ENCODE data around the gene FGF3. TPM values are rescaled to one million over a fixed set of nuclear protein-coding genes. Genes with fewer than 3 reads are reported as not detected.

Gene FGF3
- total RNA-seq, result not detected in 3 replicates
- long read RNA-seq, result 0 reads

DNA sequence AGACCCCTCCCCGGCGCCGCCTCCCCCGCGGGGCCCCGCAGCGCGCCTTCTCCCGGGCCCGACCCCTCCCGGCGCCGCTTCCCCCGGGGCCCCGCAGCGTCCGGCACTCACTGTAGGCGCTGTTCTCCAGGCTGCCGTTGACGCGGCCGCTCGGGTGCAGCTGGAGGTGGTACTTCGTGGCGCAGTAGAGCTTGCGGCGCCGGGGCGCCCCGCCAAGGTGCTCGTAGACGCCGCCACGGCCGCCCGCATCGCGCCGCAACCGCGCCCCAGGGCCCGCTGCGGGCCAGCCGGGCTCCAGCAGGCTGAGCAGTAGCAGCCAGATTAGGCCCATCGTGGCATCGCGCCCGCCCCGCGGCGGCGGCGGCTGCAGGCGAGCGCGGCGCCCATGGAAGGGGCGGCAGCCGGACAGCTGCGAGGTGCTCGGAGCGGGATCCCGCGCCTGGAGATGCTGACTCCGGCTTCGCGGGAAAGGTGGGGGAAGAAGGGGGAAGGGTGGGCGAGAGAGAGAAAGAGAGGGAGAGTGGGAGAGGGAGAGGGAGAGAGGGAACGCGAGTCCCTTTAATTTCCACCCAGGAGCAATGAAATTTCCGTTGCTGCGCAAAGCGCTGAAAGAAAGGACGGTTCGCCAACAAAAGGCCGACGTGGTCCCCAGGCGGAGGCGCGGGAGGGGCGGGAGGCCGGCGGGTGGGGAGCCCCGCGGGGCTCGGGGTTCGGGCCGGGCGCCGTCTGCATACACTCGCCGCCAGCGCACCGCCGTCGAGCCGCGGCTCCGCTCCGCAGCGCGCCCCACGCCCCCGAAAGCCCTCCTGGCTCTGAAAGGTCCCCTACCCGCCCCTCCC lies at the start of gene FGF3:
FGF3 (minus strand) TSS at position 814 of the 839 bp plus-strand sequence; CDS start at position 331, 483 bp downstream.
- TF ChIP-seq, protein P1, sequence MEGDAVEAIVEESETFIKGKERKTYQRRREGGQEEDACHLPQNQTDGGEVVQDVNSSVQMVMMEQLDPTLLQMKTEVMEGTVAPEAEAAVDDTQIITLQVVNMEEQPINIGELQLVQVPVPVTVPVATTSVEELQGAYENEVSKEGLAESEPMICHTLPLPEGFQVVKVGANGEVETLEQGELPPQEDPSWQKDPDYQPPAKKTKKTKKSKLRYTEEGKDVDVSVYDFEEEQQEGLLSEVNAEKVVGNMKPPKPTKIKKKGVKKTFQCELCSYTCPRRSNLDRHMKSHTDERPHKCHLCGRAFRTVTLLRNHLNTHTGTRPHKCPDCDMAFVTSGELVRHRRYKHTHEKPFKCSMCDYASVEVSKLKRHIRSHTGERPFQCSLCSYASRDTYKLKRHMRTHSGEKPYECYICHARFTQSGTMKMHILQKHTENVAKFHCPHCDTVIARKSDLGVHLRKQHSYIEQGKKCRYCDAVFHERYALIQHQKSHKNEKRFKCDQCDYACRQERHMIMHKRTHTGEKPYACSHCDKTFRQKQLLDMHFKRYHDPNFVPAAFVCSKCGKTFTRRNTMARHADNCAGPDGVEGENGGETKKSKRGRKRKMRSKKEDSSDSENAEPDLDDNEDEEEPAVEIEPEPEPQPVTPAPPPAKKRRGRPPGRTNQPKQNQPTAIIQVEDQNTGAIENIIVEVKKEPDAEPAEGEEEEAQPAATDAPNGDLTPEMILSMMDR (IDR thresholded peaks at IDR 0.05), result no peak
- Mint-ChIP-seq H3K9me3 (ENCODE audit: low read depth) (no peaks in the 10 kb centered on the region), H3K4me1 (ENCODE audit: low read depth) (no peaks in the 10 kb centered on the region), H3K4me3 (ENCODE audit: unreplicated experiment) (no peak within 1 kb of the TSS), H3K27me3 (ENCODE audit: low read depth) (peaks cover 55% of the 10 kb centered on the region), H3K36me3 (ENCODE audit: low read depth) (peaks cover 3% of the 10 kb centered on the region), H3K27ac (ENCODE audit: unreplicated experiment) (no peak within 1 kb of the TSS)
- DNase-seq (ENCODE audit: low spot score), result no peak

GRCh38 chr11:69868871-69869270 lies 49.7 kb upstream of the FGF3 start:
- no peaks in the 10 kb centered on the region for H3K9me3 Mint-ChIP-seq (ENCODE audit: low read depth)
- no peaks in the 10 kb centered on the region for H3K4me1 Mint-ChIP-seq (ENCODE audit: low read depth)
- H3K36me3 Mint-ChIP-seq (ENCODE audit: low read depth), result peaks cover 2% of the 10 kb centered on the region
- TF ChIP-seq, protein P1 (IDR thresholded peaks at IDR 0.05), result no peak
- H3K4me3 Mint-ChIP-seq (ENCODE audit: unreplicated experiment), result no peak overlapping the region
- no peak overlapping the region for H3K27ac Mint-ChIP-seq (ENCODE audit: unreplicated experiment)
- DNase-seq (ENCODE audit: low spot score), result no peak
- peaks cover 32% of the 10 kb centered on the region for H3K27me3 Mint-ChIP-seq (ENCODE audit: low read depth)

DNA sequence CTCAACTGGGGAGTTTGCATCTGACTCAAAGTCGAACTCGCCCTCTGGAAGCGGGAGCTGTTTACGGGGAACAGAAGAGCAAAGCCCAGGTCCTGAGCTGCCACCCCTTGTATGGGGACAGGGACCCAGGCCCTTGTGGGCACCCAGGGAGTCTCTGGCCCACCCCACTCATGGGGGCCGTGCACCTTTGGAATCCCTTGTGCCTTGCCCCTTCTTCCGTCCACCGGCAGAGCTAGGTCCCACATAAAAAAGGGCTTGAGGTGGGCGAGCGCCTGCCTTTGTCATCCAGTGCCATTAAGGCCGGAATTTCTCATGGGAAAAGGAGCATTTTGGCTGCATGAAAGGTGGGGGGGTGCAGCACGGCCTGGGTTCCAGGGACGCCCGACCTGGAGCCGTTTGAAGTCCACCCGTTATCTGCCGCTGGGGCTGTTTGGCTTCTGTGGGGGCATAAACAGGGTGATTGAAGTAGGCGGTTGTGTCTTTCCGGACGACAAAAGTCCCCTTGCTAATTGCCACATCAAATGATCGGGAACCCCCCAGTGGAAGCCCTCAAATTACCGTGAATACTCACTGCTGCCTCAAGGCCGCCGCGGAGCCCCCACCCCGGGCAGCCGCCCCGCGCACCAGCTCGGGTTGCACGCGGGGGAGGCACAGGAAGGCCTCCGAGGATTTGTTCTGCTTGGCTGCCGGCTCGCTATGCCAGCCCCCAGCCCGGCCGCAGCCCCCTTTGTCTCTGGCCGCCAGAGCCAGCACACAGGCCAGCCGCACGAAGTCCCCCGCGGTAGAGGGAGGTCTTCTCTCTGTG lies 49.0 kb upstream of the FGF3 start:
- Mint-ChIP-seq H3K27ac (ENCODE audit: unreplicated experiment) (no peak overlapping the region), H3K27me3 (ENCODE audit: low read depth) (peaks cover 34% of the 10 kb centered on the region), H3K4me3 (ENCODE audit: unreplicated experiment) (no peak overlapping the region), H3K9me3 (ENCODE audit: low read depth) (no peaks in the 10 kb centered on the region), H3K36me3 (ENCODE audit: low read depth) (peaks cover 2% of the 10 kb centered on the region), H3K4me1 (ENCODE audit: low read depth) (no peaks in the 10 kb centered on the region)
- TF ChIP-seq, protein P1 (IDR thresholded peaks at IDR 0.05), result no peak
- DNase-seq (ENCODE audit: low spot score), result no peak

DNA sequence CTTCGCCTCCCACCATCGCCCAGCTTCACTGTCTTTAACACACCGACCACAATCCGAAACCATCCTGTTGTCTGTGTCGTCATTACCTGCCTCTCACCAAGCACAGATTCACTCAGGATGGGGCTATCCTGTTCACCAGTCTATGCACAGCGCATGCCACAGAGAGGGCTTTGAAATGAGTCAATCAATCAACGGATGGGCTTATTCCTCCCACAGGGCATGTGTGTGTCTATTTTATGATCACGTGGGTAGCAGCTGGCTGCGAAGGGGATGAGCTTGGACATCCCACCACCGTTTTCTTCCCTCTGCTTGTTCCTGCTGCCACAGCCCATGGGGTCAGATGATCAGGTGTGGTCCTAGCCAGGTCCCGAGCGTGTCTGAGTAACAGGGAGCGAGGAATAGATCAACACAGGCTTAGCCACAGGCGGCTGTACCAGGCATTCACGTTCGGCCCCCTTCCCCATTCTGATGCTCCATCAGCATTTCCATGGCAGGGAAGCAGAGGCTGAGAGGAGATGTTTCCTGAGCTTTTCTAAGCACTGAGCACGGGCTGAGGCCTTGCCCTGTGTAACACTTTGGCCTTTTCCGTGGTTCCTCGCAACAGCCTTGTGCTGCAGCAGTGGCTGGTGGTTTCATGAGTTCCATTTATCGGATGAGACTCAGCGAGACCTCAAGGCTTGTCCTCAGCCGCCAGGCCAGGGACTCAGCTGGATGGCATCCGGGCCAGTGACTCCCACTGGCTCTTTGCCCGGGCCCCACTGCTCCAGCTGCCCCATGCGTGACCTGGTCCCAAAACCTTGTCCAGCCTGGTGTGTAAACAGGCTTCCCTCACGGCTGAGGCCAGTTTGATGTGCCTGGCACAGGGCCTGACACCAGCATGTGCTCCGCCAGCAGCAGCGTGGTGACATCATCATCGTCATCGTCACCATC lies 48.1 kb upstream of the FGF3 start:
- Mint-ChIP-seq H3K4me1 (ENCODE audit: low read depth) (no peaks in the 10 kb centered on the region), H3K27ac (ENCODE audit: unreplicated experiment) (no peak overlapping the region), H3K27me3 (ENCODE audit: low read depth) (peaks cover 28% of the 10 kb centered on the region), H3K9me3 (ENCODE audit: low read depth) (no peaks in the 10 kb centered on the region), H3K4me3 (ENCODE audit: unreplicated experiment) (no peak overlapping the region), H3K36me3 (ENCODE audit: low read depth) (no peaks in the 10 kb centered on the region)
- no peak for DNase-seq (ENCODE audit: low spot score)
- TF ChIP-seq, protein P1 (IDR thresholded peaks at IDR 0.05), result no peak
